T-helper 1 cell treated with Interleukin-12 subunit alpha and Interleukin-12 subunit beta and Interleukin-4 antibody, amounts not matched to agents 30 ng/mL and 1 ng/mL, for 36 hours (primary cell): ENCODE data around the gene TIMM10B. TPM values are rescaled to one million over a fixed set of nuclear protein-coding genes. Genes with fewer than 3 reads are reported as not detected.
"Not testable (repeated sequence)": the region's sequence is repeated elsewhere in the genome, so short reads cannot be mapped to it uniquely, and the experiment has no call there.

ENCODE experiments used
- intact Hi-C: fragments of 100-400 bp; cut with micrococcal nuclease; formaldehyde crosslinking; loops from one replicate; pipeline ENCODE4 v1.15.1; 2024
- total RNA-seq: library from RNA; stranded (reverse); gene quantifications from 2 replicates; pipeline ENCODE4 v1.2.3, GENCODE V29; 2022

TIMM10B gene
- total RNA-seq, 1 donor from 2014 or later: 29.4 TPM

DNA sequence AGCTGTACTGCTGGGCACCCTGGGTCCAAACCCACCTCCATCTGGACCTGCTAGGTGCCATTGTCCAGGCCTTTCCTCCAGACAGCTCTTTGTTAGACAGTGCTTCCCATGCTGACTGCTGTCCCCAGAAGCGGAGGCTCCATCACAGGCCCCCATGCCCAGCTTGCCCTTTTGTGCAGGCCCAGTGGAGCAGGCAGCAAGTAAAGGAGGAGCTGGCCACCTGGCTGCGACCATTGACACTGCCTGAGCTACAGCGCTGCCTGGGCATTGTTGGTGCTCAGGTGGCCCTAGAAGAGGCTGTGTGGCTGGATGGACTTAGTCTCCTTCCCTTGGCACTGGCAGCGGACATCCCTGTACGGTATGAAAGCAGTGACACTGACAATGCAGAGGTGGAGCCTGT, 17.2 kb downstream of the TIMM10B start:
- intact Hi-C loops: no loop called here

DNA sequence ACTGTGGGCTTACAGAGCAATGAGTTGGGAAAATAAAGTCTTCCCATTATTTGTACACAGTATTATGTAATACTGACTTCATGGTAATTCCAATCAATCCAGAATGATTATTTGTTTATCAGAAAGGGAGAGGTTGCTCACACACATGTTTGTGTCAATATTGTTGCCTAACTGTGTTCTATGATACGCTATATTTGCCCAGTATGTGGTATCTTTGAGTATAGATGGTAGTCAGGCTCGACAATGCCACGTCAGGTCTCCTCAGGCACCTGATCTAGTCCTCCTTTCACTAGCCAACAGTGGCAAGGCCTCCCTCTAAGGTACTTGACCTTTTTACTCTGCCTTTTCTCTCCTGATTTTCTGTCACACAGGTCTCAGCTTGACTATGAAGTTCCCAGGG, 21.1 kb downstream of the TIMM10B start:
- intact Hi-C loops: no loop called here

DNA sequence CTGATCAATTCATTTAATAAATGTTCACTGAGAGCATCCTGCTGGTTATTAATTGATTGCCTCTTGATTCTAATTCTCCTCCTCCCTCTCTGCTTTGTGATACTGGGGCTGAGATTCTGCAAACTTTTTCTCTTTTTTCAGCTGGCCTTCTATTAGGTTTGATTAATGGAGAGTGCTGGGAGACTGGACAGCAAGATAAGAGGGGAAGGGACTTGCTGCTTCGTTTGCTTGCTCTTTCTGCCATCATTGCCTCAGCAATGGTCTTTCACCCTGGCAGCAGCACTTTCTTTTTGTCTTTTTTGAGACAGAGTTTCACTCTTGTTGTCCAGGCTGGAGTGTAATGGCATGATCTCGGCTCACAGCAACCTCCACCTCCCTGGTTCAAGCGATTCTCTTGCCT, 22.9 kb downstream of the TIMM10B start:
- intact Hi-C loops: loop anchor here (2.0 kb wide), 1 partner anchor 21 kb away; no protein-coding TSS in a partner anchor

DNA sequence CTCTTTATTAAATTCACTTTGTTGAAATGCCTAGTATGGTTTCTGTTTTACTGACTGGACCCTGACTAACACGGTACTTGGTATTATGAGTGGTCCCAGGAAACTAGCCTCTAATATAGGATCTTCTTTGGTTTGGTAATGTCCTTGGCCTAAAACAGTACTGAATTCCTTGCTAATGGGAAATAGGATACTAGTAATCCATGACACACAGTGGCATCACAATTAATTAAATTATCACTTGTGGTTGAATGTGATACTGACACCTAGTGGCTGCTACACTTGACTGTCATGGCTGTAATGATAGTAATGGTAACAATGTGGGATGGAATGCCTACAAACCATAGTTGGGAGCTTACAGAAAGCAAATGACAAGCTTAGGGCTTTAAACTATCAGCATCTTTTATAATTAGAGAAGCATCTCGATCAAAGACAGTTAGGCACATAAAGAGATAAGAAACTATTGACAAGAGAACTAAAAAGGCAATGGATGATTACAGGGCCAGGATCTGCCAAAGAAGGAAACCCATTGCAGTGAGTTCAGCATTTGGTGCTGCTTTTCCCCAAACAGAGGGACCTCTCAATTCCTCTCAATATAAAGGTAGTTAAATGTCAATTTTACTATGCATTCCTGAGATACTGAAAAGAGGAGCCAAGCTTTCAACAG, 24.4 kb downstream of the TIMM10B start:
- intact Hi-C loops: loop anchor here (1.0 to 2.0 kb wide), 3 partner anchors 23 to 126 kb away; no protein-coding TSS in a partner anchor

DNA sequence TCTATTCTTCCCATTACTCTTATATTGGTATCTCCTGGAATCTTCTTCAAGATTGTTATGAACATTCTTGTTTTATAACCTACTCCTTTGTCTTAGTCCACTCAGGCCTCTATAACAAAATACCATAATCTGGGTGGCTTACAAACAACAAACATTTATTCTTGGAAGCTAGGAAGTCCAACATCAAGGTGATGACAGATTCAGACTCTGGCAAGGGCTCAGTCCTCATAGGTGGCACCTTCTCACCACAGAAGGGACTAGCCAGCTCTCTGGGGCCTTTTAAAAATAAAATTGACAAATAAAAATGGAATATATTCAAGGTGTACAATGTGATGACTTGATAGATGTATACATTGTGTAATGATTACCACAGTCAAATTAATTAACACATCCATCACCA, 35.6 kb downstream of the TIMM10B start:
- intact Hi-C loops: no loop called here

DNA sequence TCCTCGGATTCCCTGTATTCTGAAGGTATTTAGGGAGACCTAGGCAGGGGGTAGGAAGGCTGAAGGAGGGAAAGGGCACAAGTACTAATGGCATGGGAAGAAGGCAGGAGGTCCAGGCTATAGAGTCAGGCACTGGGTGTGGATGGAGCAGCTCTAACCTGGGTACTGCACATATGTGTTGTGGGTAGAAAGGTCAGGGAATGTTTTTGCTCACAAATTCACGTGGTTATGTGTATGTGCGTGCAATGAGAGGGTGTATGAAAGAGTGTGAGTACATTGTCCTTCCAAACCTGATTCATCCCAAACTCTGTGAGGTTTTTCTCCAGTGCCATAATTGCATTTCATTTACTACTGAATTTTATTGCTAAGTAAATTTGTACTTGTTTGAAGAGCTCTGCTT, 39.0 kb downstream of the TIMM10B start:
- intact Hi-C loops: no loop called here

DNA sequence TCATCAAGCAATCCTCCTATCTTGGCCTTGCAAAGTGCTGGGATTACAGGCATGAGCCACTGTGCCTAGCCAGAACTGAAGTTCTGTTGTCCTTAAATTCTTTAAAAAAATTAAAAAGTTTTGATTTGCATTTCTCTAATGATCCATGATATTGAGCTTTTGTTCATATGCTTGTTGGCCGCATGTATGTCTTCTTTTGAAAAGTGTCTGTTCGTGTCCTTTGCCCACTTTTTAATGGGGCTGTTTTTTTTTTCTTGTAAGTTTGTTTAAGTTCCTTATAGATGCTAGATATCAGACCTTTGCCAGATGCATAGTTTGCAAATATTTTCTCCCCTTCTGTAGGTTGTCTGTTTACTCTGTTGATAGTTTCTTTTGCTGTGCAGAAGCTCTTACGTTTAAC, 40.6 kb downstream of the TIMM10B start:
- intact Hi-C loops: not testable (repeated sequence)

DNA sequence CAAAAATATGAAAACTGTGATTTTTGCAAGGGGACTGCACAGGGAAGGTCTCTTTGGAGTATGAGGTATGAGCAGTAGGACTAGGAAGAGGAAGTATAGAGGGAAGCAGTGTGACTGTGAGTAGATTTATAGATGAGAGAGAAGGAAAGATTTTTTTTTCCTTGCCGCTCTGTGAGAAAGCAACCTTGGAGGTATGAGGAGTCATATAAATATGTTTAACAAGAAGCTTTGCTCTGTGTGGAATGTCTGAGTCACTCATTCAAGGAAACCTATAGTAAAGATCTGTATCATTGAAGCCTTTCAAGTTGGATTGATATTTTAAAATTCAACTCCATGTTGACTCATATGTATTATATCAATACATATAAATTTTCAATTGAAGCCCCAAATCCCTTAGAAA, 42.0 kb downstream of the TIMM10B start:
- intact Hi-C loops: no loop called here

DNA sequence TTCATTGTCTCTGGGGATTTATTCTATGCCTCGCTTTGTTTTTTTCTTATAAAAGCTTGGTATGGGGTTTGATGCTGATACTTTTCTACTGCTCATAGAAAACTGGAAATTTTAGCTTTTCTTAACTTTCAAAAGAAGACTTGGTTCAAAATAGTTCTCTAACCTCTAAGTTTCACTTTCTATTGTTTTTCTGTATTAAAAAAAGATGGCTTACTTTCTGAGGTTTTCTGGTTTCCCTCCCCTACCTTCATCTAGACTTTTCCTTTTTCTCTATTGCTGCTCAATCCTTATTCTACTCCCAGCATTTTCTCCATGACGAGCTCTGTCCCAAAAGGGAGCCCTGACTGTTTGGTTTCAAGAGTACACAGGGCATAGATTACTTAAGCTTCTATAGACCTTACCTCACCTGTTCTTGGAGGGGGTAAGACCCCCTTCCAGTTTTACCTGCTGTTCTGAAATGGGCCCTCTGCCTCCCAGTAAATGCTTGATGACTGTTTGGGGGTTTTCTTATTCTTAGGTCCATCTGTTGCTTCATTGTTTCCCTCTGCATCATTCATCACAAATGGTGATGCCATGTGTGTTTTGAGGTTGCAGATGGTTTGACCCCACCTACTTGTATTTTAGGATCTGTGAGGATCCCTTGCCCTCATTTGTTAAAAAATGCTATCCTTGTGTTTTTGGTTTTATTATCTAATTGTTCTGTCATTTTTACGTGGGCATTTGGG, 45.3 kb downstream of the TIMM10B start:
- intact Hi-C loops: loop anchor here (2.0 kb wide), 1 partner anchor 46 kb away; the partner anchor contains the start of genes ARFIP2 and TIMM10B

DNA sequence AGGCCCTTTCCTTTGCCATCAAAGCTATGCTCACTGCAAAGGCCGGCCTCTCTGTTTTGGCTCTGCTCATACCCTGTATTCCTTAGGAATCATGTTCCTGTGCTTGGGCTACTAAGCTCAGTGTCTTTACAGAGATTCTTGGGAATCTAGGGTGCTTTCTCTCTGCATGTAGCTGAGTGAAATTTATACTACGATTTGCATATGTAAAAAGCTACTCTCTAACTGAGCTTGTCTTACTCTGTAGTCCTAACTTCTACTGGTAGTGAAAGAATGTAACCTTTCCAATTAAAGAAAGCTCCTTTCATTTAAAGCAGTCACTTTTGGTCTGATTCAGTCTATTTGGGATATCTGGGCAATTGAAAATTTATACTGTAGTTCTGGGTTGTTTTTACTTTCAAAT, 48.0 kb downstream of the TIMM10B start:
- intact Hi-C loops: no loop called here

DNA sequence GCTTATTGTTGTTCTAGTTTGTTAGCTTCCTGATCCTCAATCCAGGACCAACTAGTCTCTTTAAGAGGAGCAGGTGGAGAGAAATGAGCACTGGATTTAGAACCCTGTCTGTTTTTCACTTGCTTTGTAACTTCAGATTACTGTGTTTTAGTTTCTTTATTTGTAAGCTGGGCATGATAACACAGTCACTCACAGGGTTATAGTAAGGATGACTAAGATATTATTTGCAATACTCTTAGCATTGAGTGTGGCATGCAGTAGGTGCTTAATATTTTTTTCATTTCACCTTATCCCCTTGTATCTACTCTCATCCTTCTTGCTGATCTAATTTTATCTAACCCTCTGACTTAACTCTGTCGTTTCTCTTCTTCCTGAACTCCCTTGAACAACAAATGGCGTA, 49.5 kb downstream of the TIMM10B start:
- intact Hi-C loops: loop anchor here (1.0 kb wide), 7 partner anchors 72 to 226 kb away; partner anchors contain the start of genes ILK, MRPL17, RRP8 and TAF10

DNA sequence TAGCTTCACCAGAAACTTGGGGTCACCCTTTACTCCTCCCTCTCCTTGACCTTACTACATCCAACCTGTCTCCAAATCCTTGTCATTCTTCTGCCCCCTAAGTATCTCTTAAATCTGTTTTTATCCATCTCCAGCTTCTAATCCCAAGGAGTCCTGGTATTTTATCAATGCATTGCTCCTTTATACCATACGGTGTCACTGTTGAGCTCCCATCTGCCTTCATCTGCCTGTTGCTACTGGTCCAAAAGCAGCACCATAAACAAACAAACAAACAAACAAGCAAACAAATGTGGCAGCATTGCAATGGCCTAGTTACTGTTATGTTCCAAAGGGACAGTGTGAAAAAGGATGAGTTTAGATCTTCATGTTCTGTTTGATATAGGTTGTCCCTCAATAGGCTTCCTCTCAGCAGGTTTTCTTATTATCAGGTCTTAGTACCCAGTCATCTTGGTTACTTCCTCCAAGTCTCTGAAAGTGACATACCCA, 50.0 kb downstream of the TIMM10B start:
- intact Hi-C loops: loop anchor here (1.0 kb wide), 7 partner anchors 72 to 226 kb away; partner anchors contain the start of genes ILK, MRPL17, RRP8 and TAF10

Other genes starting within 250 kb of the TIMM10B start
- gene FHIP1B, start 246.9 kb upstream of the TIMM10B start, total RNA-seq: 24.9 and 26.1 TPM in 2 replicates
- 0.15 TPM in 1 of 2 replicates, not detected in the other for gene CNGA4, start 242.4 kb upstream of the TIMM10B start, total RNA-seq
- not detected in 2 replicates for gene CCKBR, start 221.7 kb upstream of the TIMM10B start, total RNA-seq
- 3.3 and 5.9 TPM in 2 replicates for gene CAVIN3, start 161.0 kb upstream of the TIMM10B start, total RNA-seq
- gene SMPD1, start 91.0 kb upstream of the TIMM10B start, total RNA-seq: 50.9 and 52.6 TPM in 2 replicates
- 45.5 and 46.9 TPM in 2 replicates for gene APBB1, start 62.4 kb upstream of the TIMM10B start, total RNA-seq
- 0.51 TPM in 1 of 2 replicates, not detected in the other for gene HPX, start 40.5 kb upstream of the TIMM10B start, total RNA-seq
- 4.6 and 5.5 TPM in 2 replicates for gene TRIM3, start 7.6 kb upstream of the TIMM10B start, total RNA-seq
- gene ARFIP2, start 170 bp upstream of the TIMM10B start, total RNA-seq: 44.7 and 49.3 TPM in 2 replicates
- gene DNHD1, start 15.8 kb downstream of the TIMM10B start, total RNA-seq: 23.2 and 26.1 TPM in 2 replicates
- 27.3 and 28.2 TPM in 2 replicates for gene RRP8, start 122.1 kb downstream of the TIMM10B start, total RNA-seq
- 136 and 144 TPM in 2 replicates for gene ILK, start 122.3 kb downstream of the TIMM10B start, total RNA-seq
- gene TAF10, start 130.7 kb downstream of the TIMM10B start, total RNA-seq: 132 and 150 TPM in 2 replicates
- 94.4 and 95.9 TPM in 2 replicates for gene TPP1, start 137.9 kb downstream of the TIMM10B start, total RNA-seq
- 0.32 and 0.37 TPM in 2 replicates for gene DCHS1, start 174.3 kb downstream of the TIMM10B start, total RNA-seq
- 51.0 and 62.6 TPM in 2 replicates for gene MRPL17, start 201.8 kb downstream of the TIMM10B start, total RNA-seq